K562 (cell line): Measurements from ENCODE around the gene PTPN18. TPM values are rescaled to one million over a fixed set of nuclear protein-coding genes. Genes with fewer than 3 reads are reported as not detected.
A peak's percentile ranks its signal among the peaks of the same experiment; 100 is the strongest.

Experiments used
- ATAC-seq: fragments of 200-7000 bp; cut with Tn5 transposase; 3 replicates; pipeline ENCODE4 v1.9.1; 2020; ENCODE audit warnings: moderate library complexity
- BruUV-seq: library from RNA; stranded (reverse); fragments of 400-500 nt; replicated peaks from 2 replicates; lab custom pipeline; 2021; lab: Mats Ljungman, UMichigan
- CTCF ChIA-PET: fragments of 300-600 bp; formaldehyde crosslinking; extraction: SDS; loops from one replicate; lab custom pipeline; 2021; ENCODE audit warnings: low intra/inter-chr PET ratio; lab: Yijun Ruan, JAX
- POLR2A ChIA-PET: fragments of 300-600, 350-650 bp; sonication (Branson Sonifier 250); formaldehyde crosslinking; extraction: SDS; loops from one replicate; lab custom pipeline; 2021; ENCODE audit warnings: antibody characterized with exemption, inconsistent platforms; lab: Yijun Ruan, JAX
- DNase-seq, 4 experiments: peaks; one replicate each; pipeline versions ENCODE4 v3.0.0 to v3.0.0-alpha.2; 2011 to 2018; ENCODE audit warnings: low spot score in 3 of 4, mixed read lengths in 3 of 4; ENCODE audit errors: extremely low read depth in 1 of 4
- FAIRE-seq: peaks from 2 replicates; lab custom pipeline; 2011; peaks lifted over from hg19 to GRCh38; lab: Jason Lieb, UNC
- H2AFZ ChIP-seq: 2 replicates; pipeline ENCODE4 v1.6.0; 2011; ENCODE audit warnings: low read depth, low read length, control low read depth, inconsistent platforms
- H3K27ac ChIP-seq: fragments of 200-600 bp; 3 replicates; pipeline ENCODE4 v1.8.0; 2011; ENCODE audit warnings: low read depth, mild to moderate bottlenecking, control low read depth, inconsistent platforms, low read length, moderate library complexity, mixed read lengths; ENCODE audit errors: extremely low read depth
- H3K27me3 ChIP-seq, 2 experiments: fragments of 300-600 bp in 1 of 2; 2 replicates in 1 of 2; 3 replicates in 1 of 2; pipeline versions ENCODE4 v1.6.0 to v1.8.0; 2011; ENCODE audit warnings: inconsistent platforms in 2 of 2, low read length in 2 of 2, mild to moderate bottlenecking in 1 of 2, mixed read lengths in 1 of 2, moderate library complexity in 1 of 2; ENCODE audit not compliant: control insufficient read depth in 2 of 2, insufficient read depth in 2 of 2
- H3K36me3 ChIP-seq: fragments of 300-600 bp; 3 replicates; pipeline ENCODE4 v1.8.0; 2011; ENCODE audit warnings: mild to moderate bottlenecking, low read length, inconsistent platforms; ENCODE audit not compliant: control insufficient read depth, insufficient read depth
- H3K4me1 ChIP-seq, 2 experiments: fragments of 200-600 bp in 1 of 2; replicated peaks in 1 of 2; 2 replicates in 1 of 2; 3 replicates in 1 of 2; pipeline versions ENCODE4 v1.5.1 to v1.8.0; 2011; ENCODE audit warnings: inconsistent platforms in 2 of 2, low read length in 2 of 2, mild to moderate bottlenecking in 1 of 2, mixed read lengths in 1 of 2, moderate library complexity in 1 of 2; ENCODE audit not compliant: control insufficient read depth in 2 of 2, insufficient read depth in 2 of 2
- H3K4me2 ChIP-seq: 2 replicates; pipeline ENCODE4 v1.6.1; 2011; ENCODE audit warnings: low read length, control low read depth, inconsistent platforms, mixed read lengths; ENCODE audit not compliant: insufficient read depth
- H3K4me3 ChIP-seq: fragments of 200-600 bp; sonication (generic), shearing (Covaris generic); 2 replicates; pipeline ENCODE4 v1.5.1; 2016; ENCODE audit warnings: control low read depth, inconsistent platforms
- H3K79me2 ChIP-seq: fragments of 200-600 bp; 3 replicates; pipeline ENCODE4 v1.8.0; 2011; ENCODE audit warnings: low read length, inconsistent platforms; ENCODE audit not compliant: control insufficient read depth, insufficient read depth
- H3K9ac ChIP-seq, 2 experiments: 2 replicates each; pipeline versions ENCODE4 v1.6.0 to v1.6.1; 2011; ENCODE audit warnings: low read depth in 2 of 2, low read length in 2 of 2, control low read depth in 1 of 2, inconsistent platforms in 1 of 2, mild to moderate bottlenecking in 1 of 2, mixed read lengths in 1 of 2; ENCODE audit not compliant: insufficient read depth in 1 of 2
- H3K9me1 ChIP-seq: one replicate; pipeline ENCODE4 v1.6.0; 2011; ENCODE audit warnings: inconsistent platforms, mild to moderate bottlenecking, low read length, moderate library complexity; ENCODE audit not compliant: control insufficient read depth, insufficient read depth
- H3K9me3 ChIP-seq: replicated peaks from 2 replicates; pipeline ENCODE4 v1.5.1; 2011; ENCODE audit warnings: low read depth, low read length, inconsistent platforms; ENCODE audit not compliant: control insufficient read depth, insufficient read depth
- H4K20me1 ChIP-seq: replicated peaks from 2 replicates; pipeline ENCODE4 v1.6.1; 2011; ENCODE audit warnings: low read length, inconsistent platforms, mixed read lengths; ENCODE audit not compliant: control insufficient read depth, insufficient read depth
- PRPF4 ChIP-seq: fragments of 200-400 bp; formaldehyde crosslinking; IDR thresholded peaks from one replicate; pipeline ENCODE4 v1.6.1; 2017; ENCODE audit warnings: low read length, low read depth, mild to moderate bottlenecking; ENCODE audit not compliant: insufficient read depth, poor library complexity, severe bottlenecking
- XRCC4 ChIP-seq: IDR thresholded peaks from one replicate; pipeline ENCODE4 v1.6.1; 2011; ENCODE audit not compliant: insufficient read depth, insufficient read length; ENCODE audit errors: extremely low read depth
- ZNF354B ChIP-seq: fragments of 250-450 bp; sonication (Bioruptor Pico); IDR thresholded peaks from 2 replicates; pipeline ENCODE4 v1.4.0; 2020
- ZNF79 ChIP-seq: fragments of 250-450 bp; sonication (Bioruptor Pico); IDR thresholded peaks from 2 replicates; pipeline ENCODE4 v1.4.0; 2020; ENCODE audit warnings: low read depth, mild to moderate bottlenecking, moderate library complexity
- WGBS: fragments of 100-300 bp; shearing (Covaris generic); methylation state at CpG from one replicate; pipeline ENCODE4 v1.1.6; 2016; ENCODE audit warnings: low coverage, mixed read lengths; ENCODE audit not compliant: insufficient coverage; ENCODE audit errors: missing lambda C conversion rate; 5-methylcytosine and 5-hydroxymethylcytosine counted together
- in situ Hi-C: fragments of 300-500 bp; cut with MboI; formaldehyde crosslinking; loops from 4 replicates; pipeline ENCODE4 v1.15.0; 2018; ENCODE audit warnings: inconsistent platforms, mixed read lengths
- intact Hi-C: fragments of 100-400 bp; cut with micrococcal nuclease; formaldehyde crosslinking; loops from 2 replicates; pipeline ENCODE4 v1.14.2; 2022
- polyA plus RNA-seq, 8 experiments: library from polyadenylated mRNA; depleted of rRNA in 4 of 8; stranded (reverse) in 5 of 8; unstranded in 3 of 8; fragments of >200 nt; fragmentation: Nextera tagmentation in 2 of 8; fragmentation: Illumina TruSeq in 1 of 8; extraction: Ambion mirVana in 2 of 8; extraction: Trizol in 1 of 8; gene quantifications; 2 replicates each; pipeline versions ENCODE4 v1.2.1 to v1.2.3, GENCODE V29; 2011 to 2014; ENCODE audit warnings: inconsistent platforms in 1 of 8, missing spikeins in 1 of 8
- total RNA-seq, 7 experiments: library from RNA; depleted of rRNA in 6 of 7; stranded (reverse); fragments of >200 nt in 6 of 7; fragmentation: Illumina TruSeq in 2 of 7; extraction: Trizol in 2 of 7; gene quantifications; 2 replicates each; pipeline versions ENCODE4 v1.2.1 to v1.2.3, GENCODE V29; 2011 to 2021; ENCODE audit warnings: low replicate concordance in 1 of 7
- TF ChIP-seq, protein P1 (sequence below): sonication (generic); formaldehyde crosslinking; IDR thresholded peaks from 2 replicates; pipeline ENCODE4 v1.8.1; 2023; ENCODE audit warnings: mild to moderate bottlenecking, missing genetic modification reagents
- TF ChIP-seq, protein P2 (sequence below), 2 experiments: fragments of 450-650 bp in 1 of 2; sonication (generic) in 1 of 2; formaldehyde crosslinking in 1 of 2; IDR thresholded peaks in 1 of 2; conservative IDR thresholded peaks in 1 of 2; 2 replicates each; pipeline versions ENCODE4 v1.6.1 to v1.8.1; 2016 to 2023; ENCODE audit warnings: mild to moderate bottlenecking in 2 of 2, moderate library complexity in 2 of 2, inconsistent platforms in 1 of 2, missing genetic modification reagents in 1 of 2

The PTPN18 gene
- total and polyA plus RNA-seq, 9 of the 15 experiments (the other 6 are each of a cell fraction or from before 2014, with no cell fraction given) = 11.6 to 90.7 (median 49.6) TPM

DNA sequence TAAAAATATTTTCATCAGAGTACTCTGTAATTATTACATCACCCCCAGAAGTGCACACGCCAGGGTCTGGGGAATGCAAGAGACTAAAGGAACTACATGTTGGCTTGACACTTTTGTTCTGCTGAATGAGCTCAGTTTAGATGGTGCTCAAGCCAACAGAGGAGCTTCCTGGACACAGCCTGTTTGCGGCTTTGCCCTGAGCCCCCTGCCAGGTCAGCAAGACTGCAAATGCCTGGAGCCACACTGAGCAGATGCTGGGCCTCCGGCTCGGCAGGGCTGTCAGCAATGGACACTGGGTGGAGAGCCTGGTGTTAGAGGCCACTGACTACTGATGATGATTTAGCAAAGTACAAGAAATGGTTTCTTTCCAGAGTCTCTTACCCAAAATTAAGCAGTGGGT is 31.9 kb downstream of the PTPN18 start:
- CTCF ChIA-PET = no interaction called here
- Histone ChIP-seq H3K27ac (no peak overlapping the region), H3K79me2 (no peaks in the 10 kb centered on the region), H3K4me2 (no peak overlapping the region), H3K9ac (peak overlapping the region in 1 of 2 experiments; percentile 70; a peak in 1 of 4 replicates), H3K4me3 (no peak overlapping the region), H3K9me1 (no peaks in the 10 kb centered on the region), H4K20me1 (no peaks in the 10 kb centered on the region), H3K36me3 (no peaks in the 10 kb centered on the region), H3K27me3 (no peaks in the 10 kb centered on the region), H3K4me1 (peaks cover 9 to 18% of the 10 kb centered on the region in 2 experiments; a peak in 4 of 5 replicates), H3K9me3 (no peaks in the 10 kb centered on the region), H2AFZ (peak overlapping the region; percentile 58)
- peak in 1 of 4 experiments; percentile 3 for DNase-seq
- POLR2A ChIA-PET = interaction anchor here (0.6 to 1.5 kb wide), 2 partner anchors 9 to 44 kb away, joined by 3 to 9 read pairs; no protein-coding TSS in a partner anchor
- TF ChIP-seq, protein P1, sequence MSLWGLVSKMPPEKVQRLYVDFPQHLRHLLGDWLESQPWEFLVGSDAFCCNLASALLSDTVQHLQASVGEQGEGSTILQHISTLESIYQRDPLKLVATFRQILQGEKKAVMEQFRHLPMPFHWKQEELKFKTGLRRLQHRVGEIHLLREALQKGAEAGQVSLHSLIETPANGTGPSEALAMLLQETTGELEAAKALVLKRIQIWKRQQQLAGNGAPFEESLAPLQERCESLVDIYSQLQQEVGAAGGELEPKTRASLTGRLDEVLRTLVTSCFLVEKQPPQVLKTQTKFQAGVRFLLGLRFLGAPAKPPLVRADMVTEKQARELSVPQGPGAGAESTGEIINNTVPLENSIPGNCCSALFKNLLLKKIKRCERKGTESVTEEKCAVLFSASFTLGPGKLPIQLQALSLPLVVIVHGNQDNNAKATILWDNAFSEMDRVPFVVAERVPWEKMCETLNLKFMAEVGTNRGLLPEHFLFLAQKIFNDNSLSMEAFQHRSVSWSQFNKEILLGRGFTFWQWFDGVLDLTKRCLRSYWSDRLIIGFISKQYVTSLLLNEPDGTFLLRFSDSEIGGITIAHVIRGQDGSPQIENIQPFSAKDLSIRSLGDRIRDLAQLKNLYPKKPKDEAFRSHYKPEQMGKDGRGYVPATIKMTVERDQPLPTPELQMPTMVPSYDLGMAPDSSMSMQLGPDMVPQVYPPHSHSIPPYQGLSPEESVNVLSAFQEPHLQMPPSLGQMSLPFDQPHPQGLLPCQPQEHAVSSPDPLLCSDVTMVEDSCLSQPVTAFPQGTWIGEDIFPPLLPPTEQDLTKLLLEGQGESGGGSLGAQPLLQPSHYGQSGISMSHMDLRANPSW (CRISPR knock-in tag) = no peak
- TF ChIP-seq, protein P2, sequence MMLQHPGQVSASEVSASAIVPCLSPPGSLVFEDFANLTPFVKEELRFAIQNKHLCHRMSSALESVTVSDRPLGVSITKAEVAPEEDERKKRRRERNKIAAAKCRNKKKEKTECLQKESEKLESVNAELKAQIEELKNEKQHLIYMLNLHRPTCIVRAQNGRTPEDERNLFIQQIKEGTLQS (IDR thresholded peaks at IDR 0.05) = peak; percentile 38; the same call in 1 of the 2 replicates
- TF ChIP-seq, protein P2 (CRISPR knock-in tag; conservative IDR thresholded peaks at IDR 0.05) = no peak
- TF ChIP-seq PRPF4 = no peak
- no peak for TF ChIP-seq ZNF79
- no peak for TF ChIP-seq ZNF354B (CRISPR knock-in tag)
- TF ChIP-seq XRCC4 = no peak
- ATAC-seq = no peak
- WGBS = 56% methylated on average over 4 of the region's 4 CpGs
- intact Hi-C loops (no loop called here), in situ Hi-C loops (loop anchor here (25.0 kb wide), 1 partner anchor 199 kb away; the partner anchor contains the start of gene CFC1)
- FAIRE-seq = no peak
- no TSS peak for BruUV-seq
